IMR-90 (cell line): ENCODE data around the gene NDUFAF7. TPM values are rescaled to one million over a fixed set of nuclear protein-coding genes. Genes with fewer than 3 reads are reported as not detected.

Experiments used
- ATAC-seq: fragments of 200-7000 bp; cut with Tn5 transposase; 2 replicates; pipeline ENCODE4 v1.9.1; 2020; ENCODE audit warnings: low read depth, mild to moderate bottlenecking, moderate library complexity
- BruUV-seq: library from RNA; stranded (reverse); fragments of 400-500 nt; replicated peaks from 2 replicates; lab custom pipeline; 2021; lab: Mats Ljungman, UMichigan
- CTCF ChIA-PET: fragments of 300-600 bp; formaldehyde crosslinking; extraction: SDS; loops from one replicate; lab custom pipeline; 2021; ENCODE audit warnings: antibody characterized with exemption; lab: Yijun Ruan, JAX
- POLR2A ChIA-PET: fragments of 300-600 bp; sonication (Branson Sonifier 250); formaldehyde crosslinking; loops from one replicate; lab custom pipeline; 2022; ENCODE audit warnings: antibody characterized with exemption; ENCODE audit not compliant: unreplicated experiment; lab: Charles Lee
- DNase-seq: peaks from one replicate; pipeline ENCODE4 v3.0.0; 2013
- H2AFZ ChIP-seq: replicated peaks from 2 replicates; pipeline ENCODE3; 2013; ENCODE audit warnings: low read length, mild to moderate bottlenecking; ENCODE audit not compliant: poor library complexity
- H2AK5ac ChIP-seq: 2 replicates; pipeline ENCODE4 v1.6.1; 2013; ENCODE audit warnings: low read depth, low read length, inconsistent platforms
- H2AK9ac ChIP-seq: replicated peaks from 2 replicates; pipeline ENCODE3; 2013; ENCODE audit warnings: mild to moderate bottlenecking, low read depth, low read length, moderate library complexity; ENCODE audit not compliant: poor library complexity
- H2BK120ac ChIP-seq: 2 replicates; pipeline ENCODE4 v1.6.1; 2013; ENCODE audit warnings: low read depth, low read length, inconsistent platforms
- H2BK15ac ChIP-seq: 3 replicates; pipeline ENCODE4 v1.6.1; 2013; ENCODE audit warnings: low read depth, low read length, inconsistent platforms
- H2BK20ac ChIP-seq: 2 replicates; pipeline ENCODE4 v1.6.1; 2013; ENCODE audit warnings: low read depth, mild to moderate bottlenecking, inconsistent platforms, low read length, moderate library complexity
- H2BK5ac ChIP-seq: 2 replicates; pipeline ENCODE4 v1.6.1; 2013; ENCODE audit warnings: mild to moderate bottlenecking, low read depth, low read length, inconsistent platforms; ENCODE audit not compliant: poor library complexity, severe bottlenecking
- H3K14ac ChIP-seq: replicated peaks from 2 replicates; pipeline ENCODE4 v1.6.1; 2013; ENCODE audit warnings: low read depth, low read length, inconsistent platforms
- H3K18ac ChIP-seq: 2 replicates; pipeline ENCODE4 v1.6.1; 2013; ENCODE audit warnings: low read depth, low read length, control low read depth
- H3K23ac ChIP-seq: 2 replicates; pipeline ENCODE4 v1.6.1; 2013; ENCODE audit warnings: low read depth, low read length, inconsistent platforms
- H3K27ac ChIP-seq: 2 replicates; pipeline ENCODE4 v1.5.1; 2013; ENCODE audit warnings: mild to moderate bottlenecking, control low read depth, low read length; ENCODE audit not compliant: insufficient read depth
- H3K27me3 ChIP-seq: 2 replicates; pipeline ENCODE4 v1.6.1; 2013; ENCODE audit warnings: low read length; ENCODE audit not compliant: control insufficient read depth, insufficient read depth
- H3K36me3 ChIP-seq: 2 replicates; pipeline ENCODE4 v1.6.1; 2013; ENCODE audit warnings: low read length, mixed read lengths; ENCODE audit not compliant: control insufficient read depth, insufficient read depth
- H3K4ac ChIP-seq: 2 replicates; pipeline ENCODE4 v1.6.1; 2013; ENCODE audit warnings: low read depth, low read length, inconsistent platforms
- H3K4me1 ChIP-seq: 2 replicates; pipeline ENCODE4 v1.6.1; 2013; ENCODE audit warnings: low read length, mixed read lengths; ENCODE audit not compliant: control insufficient read depth, insufficient read depth
- H3K4me2 ChIP-seq: 2 replicates; pipeline ENCODE4 v1.6.1; 2013; ENCODE audit warnings: low read depth, mild to moderate bottlenecking, control low read depth, low read length, moderate library complexity
- H3K4me3 ChIP-seq: 2 replicates; pipeline ENCODE4 v1.5.1; 2013; ENCODE audit warnings: low read depth, mild to moderate bottlenecking, control low read depth, low read length, moderate library complexity; ENCODE audit not compliant: insufficient read depth
- H3K56ac ChIP-seq: 2 replicates; pipeline ENCODE4 v1.6.1; 2013; ENCODE audit warnings: low read length, inconsistent platforms; ENCODE audit not compliant: insufficient read depth; ENCODE audit errors: extremely low read depth
- H3K79me1 ChIP-seq, 2 experiments: 2 replicates each; pipeline ENCODE4 v1.6.1; 2013; ENCODE audit warnings: low read length in 2 of 2, inconsistent platforms in 1 of 2, low read depth in 1 of 2
- H3K9ac ChIP-seq: 2 replicates; pipeline ENCODE4 v1.6.1; 2013; ENCODE audit warnings: low read depth, low read length, control low read depth
- H3K9me1 ChIP-seq: 2 replicates; pipeline ENCODE4 v1.6.1; 2013; ENCODE audit warnings: low read length, inconsistent platforms; ENCODE audit not compliant: insufficient read depth
- H3K9me3 ChIP-seq: 2 replicates; pipeline ENCODE4 v1.6.1; 2013; ENCODE audit warnings: low read length; ENCODE audit not compliant: control insufficient read depth, insufficient read depth
- H4K20me1 ChIP-seq: 2 replicates; pipeline ENCODE4 v1.6.1; 2013; ENCODE audit warnings: low read length, inconsistent platforms; ENCODE audit not compliant: insufficient read depth
- H4K5ac ChIP-seq: 2 replicates; pipeline ENCODE4 v1.6.1; 2013; ENCODE audit warnings: mild to moderate bottlenecking, low read depth, low read length, control low read depth
- H4K8ac ChIP-seq, 2 experiments: 2 replicates each; pipeline ENCODE4 v1.6.1; 2013; ENCODE audit warnings: low read depth in 2 of 2, low read length in 2 of 2, control low read depth in 1 of 2, inconsistent platforms in 1 of 2
- H4K91ac ChIP-seq: 2 replicates; pipeline ENCODE4 v1.6.1; 2013; ENCODE audit warnings: low read depth, low read length, inconsistent platforms; ENCODE audit not compliant: insufficient read depth
- BHLHE40 ChIP-seq: fragments of 150-350 bp; IDR thresholded peaks from 2 replicates; pipeline ENCODE4 v1.6.1; 2016; ENCODE audit warnings: mild to moderate bottlenecking, low read depth, low read length
- CEBPB ChIP-seq: IDR thresholded peaks from 2 replicates; pipeline ENCODE4 v1.6.1; 2012; ENCODE audit warnings: low read depth, low read length, improper control_type of control experiment
- CHD1 ChIP-seq: IDR thresholded peaks from 2 replicates; pipeline ENCODE4 v1.6.1; 2012; ENCODE audit warnings: low read depth, low read length, improper control_type of control experiment
- FOS ChIP-seq: fragments of 150-350 bp; IDR thresholded peaks from 2 replicates; pipeline ENCODE4 v1.6.1; 2016; ENCODE audit warnings: low read depth, low read length
- MAFK ChIP-seq: IDR thresholded peaks from 2 replicates; pipeline ENCODE4 v1.6.1; 2012; ENCODE audit warnings: low read depth, low read length, improper control_type of control experiment
- MXI1 ChIP-seq: IDR thresholded peaks from 2 replicates; pipeline ENCODE4 v1.6.1; 2012; ENCODE audit warnings: low read depth, mild to moderate bottlenecking, low read length, moderate library complexity, borderline replicate concordance
- NFE2L2 ChIP-seq: fragments of 150-350 bp; IDR thresholded peaks from 2 replicates; pipeline ENCODE4 v1.6.1; 2016; ENCODE audit warnings: low read depth, mild to moderate bottlenecking, low read length
- POLR2A ChIP-seq: IDR thresholded peaks from 2 replicates; pipeline ENCODE4 v1.6.1; 2012; ENCODE audit warnings: mild to moderate bottlenecking, low read depth, low read length
- RAD21 ChIP-seq: IDR thresholded peaks from 2 replicates; pipeline ENCODE4 v1.6.1; 2012; ENCODE audit warnings: low read length, improper control_type of control experiment
- RCOR1 ChIP-seq: IDR thresholded peaks from 2 replicates; pipeline ENCODE4 v1.6.1; 2012; ENCODE audit warnings: mild to moderate bottlenecking, low read length, improper control_type of control experiment; ENCODE audit not compliant: insufficient replicate concordance
- RFX5 ChIP-seq: IDR thresholded peaks from 2 replicates; pipeline ENCODE4 v1.8.0; 2012; ENCODE audit warnings: low read depth, mild to moderate bottlenecking, low read length, moderate library complexity
- WGBS, 2 experiments: methylation state at CpG; one replicate each; pipeline versions ENCODE4 v1.1.5 to v1.1.7; 2013; ENCODE audit warnings: missing lambda C conversion rate in 2 of 2; ENCODE audit not compliant: insufficient read length in 1 of 2; ENCODE audit errors: extremely low coverage in 2 of 2; 5-methylcytosine and 5-hydroxymethylcytosine counted together
- dilution Hi-C: fragments of 300-500 bp; cut with HindIII; formaldehyde crosslinking; loops from one replicate; pipeline ENCODE4 v1.14.3; 2018; ENCODE audit warnings: low sequenced_read_pairs; ENCODE audit not compliant: unreplicated experiment
- in situ Hi-C: fragments of 300-500 bp; cut with MboI; formaldehyde crosslinking; loops from 3 replicates; pipeline ENCODE4 v1.14.3; 2019; ENCODE audit warnings: low sequenced_read_pairs, inconsistent platforms, mixed read lengths
- intact Hi-C: fragments of 100-400 bp; cut with micrococcal nuclease; formaldehyde crosslinking; loops from 2 replicates; pipeline ENCODE4 v1.10.0; 2022
- polyA plus RNA-seq, 3 experiments: library from polyadenylated mRNA; depleted of rRNA; stranded (reverse); fragments of >200 nt; gene quantifications; 2 replicates each; pipeline ENCODE4 v1.2.3, GENCODE V29; 2012; ENCODE audit warnings: low replicate concordance in 1 of 3
- total RNA-seq: library from RNA; depleted of rRNA; stranded (reverse); fragments of >200 nt; gene quantifications from 2 replicates; pipeline ENCODE4 v1.2.3, GENCODE V29; 2012
- TF ChIP-seq, protein P1 (sequence below): fragments of 150-350 bp; IDR thresholded peaks from 2 replicates; pipeline ENCODE4 v1.6.1; 2016; ENCODE audit warnings: low read depth, mild to moderate bottlenecking, low read length, moderate library complexity, borderline replicate concordance
- TF ChIP-seq, protein P2 (sequence below): fragments of 150-350 bp; IDR thresholded peaks from 2 replicates; pipeline ENCODE4 v1.6.1; 2017; ENCODE audit warnings: mild to moderate bottlenecking, antibody characterized with exemption, low read length, low read depth
- TF ChIP-seq, protein P3 (sequence below): conservative IDR thresholded peaks from 2 replicates; pipeline ENCODE4 v1.5.1; 2012; ENCODE audit warnings: mild to moderate bottlenecking, low read depth, low read length, improper control_type of control experiment

NDUFAF7 gene
- total and polyA plus RNA-seq, 2 of the 4 experiments (the other 2 are of a cell fraction): 9.9 to 17.4 TPM

DNA sequence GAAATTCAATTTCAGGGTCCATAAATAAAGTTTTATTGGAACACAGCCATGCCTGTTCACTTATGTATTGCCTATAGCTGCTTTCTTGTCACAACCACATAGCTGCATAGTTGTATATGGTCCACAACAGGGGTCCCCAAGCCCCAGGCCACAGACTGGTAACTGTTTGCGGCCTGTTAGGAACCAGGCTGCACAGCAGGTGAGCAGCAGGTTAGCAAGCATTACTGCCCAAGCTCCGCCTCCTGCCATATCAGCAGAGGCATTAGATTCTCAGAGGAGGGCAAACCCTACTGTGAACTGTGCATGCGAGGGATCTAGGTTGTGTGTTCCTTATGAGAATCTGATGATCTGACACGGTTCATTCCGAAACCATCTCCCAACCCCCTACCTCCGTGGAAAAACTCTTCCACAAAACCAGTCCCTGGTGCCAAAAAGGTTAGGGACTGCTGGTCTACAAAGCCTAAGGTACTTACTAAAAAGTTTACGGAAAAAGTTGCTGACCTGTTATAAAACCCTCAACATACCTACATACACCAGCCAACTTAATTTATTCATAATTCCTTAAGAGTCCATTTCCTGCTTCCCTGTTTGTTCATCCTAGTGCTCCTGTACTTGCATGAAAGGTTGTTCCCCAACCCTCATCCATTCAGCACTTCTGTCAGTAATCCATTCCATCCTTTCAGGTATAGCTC is 40.1 kb downstream of the NDUFAF7 start:
- no peak overlapping the region for H2AK9ac ChIP-seq
- no peak overlapping the region for H3K18ac ChIP-seq
- in situ Hi-C loops (no loop called here), intact Hi-C loops (no loop called here), dilution Hi-C loops (no loop called here)
- H2BK5ac ChIP-seq: no peak overlapping the region
- ATAC-seq (no peak), DNase-seq (no peak)
- H2BK20ac ChIP-seq: no peak overlapping the region
- BruUV-seq: no TSS peak
- no peak overlapping the region for H4K5ac ChIP-seq
- no CpG with 5 or more reads among the region's 7 CpGs for WGBS, 2 experiments
- H3K4ac ChIP-seq: no peak overlapping the region
- H2AFZ ChIP-seq: no peak overlapping the region
- peaks cover 2% of the 10 kb centered on the region; the same call in 1 of the 2 replicates for H3K9me1 ChIP-seq
- peaks cover 3 to 12% of the 10 kb centered on the region in 2 experiments; a peak in 3 of 4 replicates for H3K79me1 ChIP-seq
- no peak overlapping the region for H2AK5ac ChIP-seq
- H3K4me2 ChIP-seq: no peak overlapping the region
- H3K4me1 ChIP-seq: peaks cover 4% of the 10 kb centered on the region; the same call in 1 of the 2 replicates
- H3K23ac ChIP-seq: no peak overlapping the region; the same call in 1 of the 2 replicates
- no peak overlapping the region for H3K56ac ChIP-seq
- no peak overlapping the region for H3K4me3 ChIP-seq
- no peak overlapping the region for H4K8ac ChIP-seq
- ChIA-PET CTCF (no interaction called here), POLR2A (no interaction called here)
- no peak overlapping the region for H2BK15ac ChIP-seq
- no peak overlapping the region for H3K14ac ChIP-seq
- no peak overlapping the region for H4K91ac ChIP-seq
- H4K20me1 ChIP-seq: no peaks in the 10 kb centered on the region
- no peaks in the 10 kb centered on the region for H3K27me3 ChIP-seq
- peaks cover 16% of the 10 kb centered on the region for H3K36me3 ChIP-seq
- no peaks in the 10 kb centered on the region for H3K9me3 ChIP-seq
- H3K27ac ChIP-seq: no peak overlapping the region
- no peak overlapping the region for H2BK120ac ChIP-seq
- no peak for TF ChIP-seq MXI1
- TF ChIP-seq FOS: no peak
- no peak for TF ChIP-seq CEBPB
- TF ChIP-seq, protein P1, sequence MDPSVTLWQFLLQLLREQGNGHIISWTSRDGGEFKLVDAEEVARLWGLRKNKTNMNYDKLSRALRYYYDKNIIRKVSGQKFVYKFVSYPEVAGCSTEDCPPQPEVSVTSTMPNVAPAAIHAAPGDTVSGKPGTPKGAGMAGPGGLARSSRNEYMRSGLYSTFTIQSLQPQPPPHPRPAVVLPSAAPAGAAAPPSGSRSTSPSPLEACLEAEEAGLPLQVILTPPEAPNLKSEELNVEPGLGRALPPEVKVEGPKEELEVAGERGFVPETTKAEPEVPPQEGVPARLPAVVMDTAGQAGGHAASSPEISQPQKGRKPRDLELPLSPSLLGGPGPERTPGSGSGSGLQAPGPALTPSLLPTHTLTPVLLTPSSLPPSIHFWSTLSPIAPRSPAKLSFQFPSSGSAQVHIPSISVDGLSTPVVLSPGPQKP: no peak
- TF ChIP-seq NFE2L2: no peak
- TF ChIP-seq RCOR1: no peak
- TF ChIP-seq CHD1: no peak
- TF ChIP-seq RFX5: no peak
- no peak for TF ChIP-seq BHLHE40
- TF ChIP-seq, protein P2, sequence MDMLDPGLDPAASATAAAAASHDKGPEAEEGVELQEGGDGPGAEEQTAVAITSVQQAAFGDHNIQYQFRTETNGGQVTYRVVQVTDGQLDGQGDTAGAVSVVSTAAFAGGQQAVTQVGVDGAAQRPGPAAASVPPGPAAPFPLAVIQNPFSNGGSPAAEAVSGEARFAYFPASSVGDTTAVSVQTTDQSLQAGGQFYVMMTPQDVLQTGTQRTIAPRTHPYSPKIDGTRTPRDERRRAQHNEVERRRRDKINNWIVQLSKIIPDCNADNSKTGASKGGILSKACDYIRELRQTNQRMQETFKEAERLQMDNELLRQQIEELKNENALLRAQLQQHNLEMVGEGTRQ: no peak
- no peak for TF ChIP-seq POLR2A
- TF ChIP-seq, protein P3, sequence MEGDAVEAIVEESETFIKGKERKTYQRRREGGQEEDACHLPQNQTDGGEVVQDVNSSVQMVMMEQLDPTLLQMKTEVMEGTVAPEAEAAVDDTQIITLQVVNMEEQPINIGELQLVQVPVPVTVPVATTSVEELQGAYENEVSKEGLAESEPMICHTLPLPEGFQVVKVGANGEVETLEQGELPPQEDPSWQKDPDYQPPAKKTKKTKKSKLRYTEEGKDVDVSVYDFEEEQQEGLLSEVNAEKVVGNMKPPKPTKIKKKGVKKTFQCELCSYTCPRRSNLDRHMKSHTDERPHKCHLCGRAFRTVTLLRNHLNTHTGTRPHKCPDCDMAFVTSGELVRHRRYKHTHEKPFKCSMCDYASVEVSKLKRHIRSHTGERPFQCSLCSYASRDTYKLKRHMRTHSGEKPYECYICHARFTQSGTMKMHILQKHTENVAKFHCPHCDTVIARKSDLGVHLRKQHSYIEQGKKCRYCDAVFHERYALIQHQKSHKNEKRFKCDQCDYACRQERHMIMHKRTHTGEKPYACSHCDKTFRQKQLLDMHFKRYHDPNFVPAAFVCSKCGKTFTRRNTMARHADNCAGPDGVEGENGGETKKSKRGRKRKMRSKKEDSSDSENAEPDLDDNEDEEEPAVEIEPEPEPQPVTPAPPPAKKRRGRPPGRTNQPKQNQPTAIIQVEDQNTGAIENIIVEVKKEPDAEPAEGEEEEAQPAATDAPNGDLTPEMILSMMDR: no peak
- TF ChIP-seq RAD21: no peak
- TF ChIP-seq MAFK: no peak; the same call in 1 of the 2 replicates
- no peak overlapping the region for H3K9ac ChIP-seq
